HepG2 (cell line): ENCODE results near the gene DCTN4. TPM values are rescaled to one million over a fixed set of nuclear protein-coding genes. Genes with fewer than 3 reads are reported as not detected.

Source experiments
- ATAC-seq: fragments of 200-7000 bp; cut with Tn5 transposase; 3 replicates; pipeline ENCODE4 v1.9.1; 2020; ENCODE audit warnings: mild to moderate bottlenecking, moderate library complexity
- BruUV-seq: library from RNA; stranded (reverse); fragments of 400-500 nt; replicated peaks from 2 replicates; lab custom pipeline; 2021; lab: Mats Ljungman, UMichigan
- CTCF ChIA-PET: fragments of 300-600 bp; formaldehyde crosslinking; extraction: SDS; loops from one replicate; lab custom pipeline; 2021; ENCODE audit warnings: low total read pairs, inconsistent platforms, low intra/inter-chr PET ratio; lab: Yijun Ruan, JAX
- POLR2A ChIA-PET: fragments of 350-600 bp; sonication (Branson Sonifier 250); formaldehyde crosslinking; loops from one replicate; lab custom pipeline; 2020; ENCODE audit warnings: antibody characterized with exemption, inconsistent platforms; lab: Yijun Ruan, JAX
- DNase-seq: peaks from one replicate; pipeline ENCODE4 v3.0.0-alpha.2; 2015; ENCODE audit warnings: low spot score
- FAIRE-seq: peaks from 3 replicates; lab custom pipeline; 2011; peaks lifted over from hg19 to GRCh38; lab: Jason Lieb, UNC
- H2AFZ ChIP-seq: one replicate; pipeline ENCODE4 v1.6.1; 2011; ENCODE audit warnings: low read length, inconsistent platforms
- H3K27ac ChIP-seq: fragments of 300-600 bp; 3 replicates; pipeline ENCODE4 v1.8.0; 2011; ENCODE audit warnings: mixed run types, mild to moderate bottlenecking, mixed read lengths, low read length, inconsistent platforms; ENCODE audit not compliant: insufficient read depth; ENCODE audit errors: extremely low read length
- H3K27me3 ChIP-seq, 2 experiments: fragments of 200-600 bp in 1 of 2; 2 replicates in 1 of 2; 3 replicates in 1 of 2; pipeline versions ENCODE4 v1.6.0 to v1.8.0; 2011; ENCODE audit warnings: low read length in 2 of 2, mild to moderate bottlenecking in 2 of 2, moderate library complexity in 2 of 2, inconsistent platforms in 1 of 2; ENCODE audit not compliant: insufficient read depth in 2 of 2, control insufficient read depth in 1 of 2
- H3K36me3 ChIP-seq, 2 experiments: fragments of 200-600 bp in 1 of 2; replicated peaks in 1 of 2; 2 replicates in 1 of 2; 3 replicates in 1 of 2; pipeline versions ENCODE4 v1.5.1 to v1.8.0; 2011; ENCODE audit warnings: low read length in 2 of 2, inconsistent platforms in 1 of 2; ENCODE audit not compliant: insufficient read depth in 2 of 2, control insufficient read depth in 1 of 2
- H3K4me1 ChIP-seq: 2 replicates; pipeline ENCODE4 v1.5.1; 2012; ENCODE audit warnings: low read length, inconsistent platforms; ENCODE audit not compliant: insufficient read depth
- H3K4me2 ChIP-seq: 2 replicates; pipeline ENCODE4 v1.6.0; 2011; ENCODE audit warnings: low read depth, low read length, inconsistent platforms
- H3K4me3 ChIP-seq, 3 experiments: fragments of 200-600 bp in 1 of 3; sonication (generic), shearing (Covaris generic) in 1 of 3; replicated peaks in 1 of 3; 2 replicates each; pipeline ENCODE4 v1.5.1; 2011 to 2016; ENCODE audit warnings: low read length in 3 of 3, inconsistent platforms in 2 of 3, low read depth in 2 of 3, mild to moderate bottlenecking in 2 of 3, control low read depth in 1 of 3, mixed read lengths in 1 of 3; ENCODE audit not compliant: insufficient read depth in 1 of 3
- H3K79me2 ChIP-seq: one replicate; pipeline ENCODE4 v1.6.1; 2011; ENCODE audit warnings: low read length, inconsistent platforms; ENCODE audit not compliant: insufficient read depth
- H3K9ac ChIP-seq: 2 replicates; pipeline ENCODE4 v1.6.0; 2011; ENCODE audit warnings: mild to moderate bottlenecking, low read depth, low read length, inconsistent platforms; ENCODE audit not compliant: insufficient read depth
- H3K9me3 ChIP-seq: 2 replicates; pipeline ENCODE4 v1.5.1; 2012; ENCODE audit warnings: mild to moderate bottlenecking, low read length
- H4K20me1 ChIP-seq: 2 replicates; pipeline ENCODE4 v1.6.0; 2011; ENCODE audit warnings: inconsistent platforms, mild to moderate bottlenecking, low read length, moderate library complexity; ENCODE audit not compliant: insufficient read depth
- AKAP8 ChIP-seq: sonication (generic); formaldehyde crosslinking; IDR thresholded peaks from 2 replicates; pipeline ENCODE4 v1.5.1; 2020; ENCODE audit warnings: mild to moderate bottlenecking, missing genetic modification reagents
- CEBPB ChIP-seq: IDR thresholded peaks from 2 replicates; pipeline ENCODE4 v1.6.1; 2011; ENCODE audit warnings: low read depth, low read length, improper control_type of control experiment, borderline replicate concordance
- ZNF737 ChIP-seq: sonication (generic); formaldehyde crosslinking; IDR thresholded peaks from 2 replicates; pipeline ENCODE4 v1.5.0; 2020; ENCODE audit warnings: missing genetic modification reagents, mild to moderate bottlenecking, borderline replicate concordance
- WGBS: methylation state at CpG from one replicate; pipeline ENCODE4 v1.1.6; 2017; ENCODE audit warnings: low lambda C conversion rate; 5-methylcytosine and 5-hydroxymethylcytosine counted together
- in situ Hi-C: cut with HindIII; loops from 2 replicates; pipeline ENCODE4 v1.10.0; 2017; ENCODE audit warnings: low pct_unique_long_range_greater_than_20kb; ENCODE audit not compliant: extremely low pct_ligation_motif_present
- intact Hi-C: fragments of 100-400 bp; cut with micrococcal nuclease; formaldehyde crosslinking; loops from one replicate; pipeline ENCODE4 v1.10.0; 2022; ENCODE audit not compliant: unreplicated experiment
- polyA plus RNA-seq, 8 experiments: library from polyadenylated mRNA; depleted of rRNA in 3 of 8; stranded (reverse) in 7 of 8; unstranded in 1 of 8; fragments of >200 nt; fragmentation: Illumina TruSeq in 4 of 8; extraction: Trizol in 4 of 8; gene quantifications; 2 replicates each; pipeline versions ENCODE4 v1.2.1 to v1.2.3, GENCODE V29; 2011 to 2016; ENCODE audit warnings: low read depth in 4 of 8, missing spikeins in 1 of 8, mixed read lengths in 1 of 8; ENCODE audit not compliant: insufficient read depth in 1 of 8
- total RNA-seq, 5 experiments: library from RNA; depleted of rRNA; stranded (reverse); fragments of >200 nt; fragmentation: Illumina TruSeq; extraction: Trizol; gene quantifications; 2 replicates each; pipeline ENCODE4 v1.2.3, GENCODE V29; 2016; ENCODE audit warnings: low read depth in 1 of 5
- TF ChIP-seq, protein P1 (sequence below): sonication (generic); formaldehyde crosslinking; IDR thresholded peaks from 2 replicates; pipeline ENCODE4 v1.4.0; 2020; ENCODE audit warnings: missing genetic modification reagents

The DCTN4 gene
- total and polyA plus RNA-seq, 2 of the 13 experiments (the other 11 are each of a cell fraction or from before 2014, with no cell fraction given) = 24.1 to 26.9 TPM

DNA sequence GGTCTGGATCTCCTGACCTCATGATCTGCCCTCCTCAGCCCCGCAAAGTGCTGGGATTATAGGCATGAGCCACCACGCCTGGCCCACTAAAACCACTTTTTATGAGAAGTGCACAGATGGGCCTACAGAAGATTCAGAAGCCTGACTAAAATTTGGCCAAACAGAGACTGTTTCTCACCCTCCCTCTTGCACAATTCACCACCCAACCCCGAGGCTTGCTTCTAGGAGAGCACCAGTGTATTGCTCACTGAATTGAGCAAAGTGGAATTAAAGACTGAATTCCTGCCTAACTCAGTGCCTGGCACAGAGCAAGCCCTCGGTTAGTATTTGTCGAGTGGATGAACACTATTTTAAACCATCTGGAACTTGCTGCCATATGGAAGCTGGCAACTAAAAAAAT, 3.4 kb upstream of the DCTN4 start:
- CTCF ChIA-PET = no interaction called here
- DNase-seq = no peak
- no peaks in the 10 kb centered on the region for H3K27me3 ChIP-seq
- WGBS = 98% methylated on average over 5 of the region's 5 CpGs
- peak; percentile 11; the same call in 1 of the 2 replicates for TF ChIP-seq CEBPB
- no peak for TF ChIP-seq ZNF737 (CRISPR knock-in tag)
- TF ChIP-seq, protein P1, sequence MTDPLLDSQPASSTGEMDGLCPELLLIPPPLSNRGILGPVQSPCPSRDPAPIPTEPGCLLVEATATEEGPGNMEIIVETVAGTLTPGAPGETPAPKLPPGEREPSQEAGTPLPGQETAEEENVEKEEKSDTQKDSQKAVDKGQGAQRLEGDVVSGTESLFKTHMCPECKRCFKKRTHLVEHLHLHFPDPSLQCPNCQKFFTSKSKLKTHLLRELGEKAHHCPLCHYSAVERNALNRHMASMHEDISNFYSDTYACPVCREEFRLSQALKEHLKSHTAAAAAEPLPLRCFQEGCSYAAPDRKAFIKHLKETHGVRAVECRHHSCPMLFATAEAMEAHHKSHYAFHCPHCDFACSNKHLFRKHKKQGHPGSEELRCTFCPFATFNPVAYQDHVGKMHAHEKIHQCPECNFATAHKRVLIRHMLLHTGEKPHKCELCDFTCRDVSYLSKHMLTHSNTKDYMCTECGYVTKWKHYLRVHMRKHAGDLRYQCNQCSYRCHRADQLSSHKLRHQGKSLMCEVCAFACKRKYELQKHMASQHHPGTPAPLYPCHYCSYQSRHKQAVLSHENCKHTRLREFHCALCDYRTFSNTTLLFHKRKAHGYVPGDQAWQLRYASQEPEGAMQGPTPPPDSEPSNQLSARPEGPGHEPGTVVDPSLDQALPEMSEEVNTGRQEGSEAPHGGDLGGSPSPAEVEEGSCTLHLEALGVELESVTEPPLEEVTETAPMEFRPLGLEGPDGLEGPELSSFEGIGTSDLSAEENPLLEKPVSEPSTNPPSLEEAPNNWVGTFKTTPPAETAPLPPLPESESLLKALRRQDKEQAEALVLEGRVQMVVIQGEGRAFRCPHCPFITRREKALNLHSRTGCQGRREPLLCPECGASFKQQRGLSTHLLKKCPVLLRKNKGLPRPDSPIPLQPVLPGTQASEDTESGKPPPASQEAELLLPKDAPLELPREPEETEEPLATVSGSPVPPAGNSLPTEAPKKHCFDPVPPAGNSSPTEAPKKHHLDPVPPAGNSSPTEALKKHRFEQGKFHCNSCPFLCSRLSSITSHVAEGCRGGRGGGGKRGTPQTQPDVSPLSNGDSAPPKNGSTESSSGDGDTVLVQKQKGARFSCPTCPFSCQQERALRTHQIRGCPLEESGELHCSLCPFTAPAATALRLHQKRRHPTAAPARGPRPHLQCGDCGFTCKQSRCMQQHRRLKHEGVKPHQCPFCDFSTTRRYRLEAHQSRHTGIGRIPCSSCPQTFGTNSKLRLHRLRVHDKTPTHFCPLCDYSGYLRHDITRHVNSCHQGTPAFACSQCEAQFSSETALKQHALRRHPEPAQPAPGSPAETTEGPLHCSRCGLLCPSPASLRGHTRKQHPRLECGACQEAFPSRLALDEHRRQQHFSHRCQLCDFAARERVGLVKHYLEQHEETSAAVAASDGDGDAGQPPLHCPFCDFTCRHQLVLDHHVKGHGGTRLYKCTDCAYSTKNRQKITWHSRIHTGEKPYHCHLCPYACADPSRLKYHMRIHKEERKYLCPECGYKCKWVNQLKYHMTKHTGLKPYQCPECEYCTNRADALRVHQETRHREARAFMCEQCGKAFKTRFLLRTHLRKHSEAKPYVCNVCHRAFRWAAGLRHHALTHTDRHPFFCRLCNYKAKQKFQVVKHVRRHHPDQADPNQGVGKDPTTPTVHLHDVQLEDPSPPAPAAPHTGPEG (CRISPR knock-in tag) = no peak
- TF ChIP-seq AKAP8 (CRISPR knock-in tag) = no peak
- TF ChIP-seq, all 625 proteins: peak for 1
- no peak overlapping the region for H3K27ac ChIP-seq
- in situ Hi-C loops (no loop called here), intact Hi-C loops (loop anchor here (1.0 kb wide), 1 partner anchor 16 kb away; the partner anchor contains the start of gene SMIM3)
- H2AFZ ChIP-seq = no peak overlapping the region
- peaks cover 10% of the 10 kb centered on the region for H3K79me2 ChIP-seq
- no TSS peak for BruUV-seq
- no peak overlapping the region for H3K4me2 ChIP-seq
- no peak overlapping the region for H3K4me3 ChIP-seq
- no peaks in the 10 kb centered on the region for H4K20me1 ChIP-seq
- POLR2A ChIA-PET = interaction anchor here (3.3 kb wide), 1 partner anchor 16 kb away, joined by 19 read pairs; the partner anchor contains the start of gene SMIM3
- peaks cover 60% of the 10 kb centered on the region for H3K4me1 ChIP-seq
- peaks cover 6% of the 10 kb centered on the region; the same call in 1 of the 2 replicates for H3K9me3 ChIP-seq
- no peak for FAIRE-seq
- no peak for ATAC-seq
- no peak overlapping the region for H3K9ac ChIP-seq
- H3K36me3 ChIP-seq = no peaks in the 10 kb centered on the region
